ENCODE measurements around the gene TLE6. TPM values are rescaled to one million over a fixed set of nuclear protein-coding genes. Genes with fewer than 3 reads are reported as not detected.

The TLE6 gene
- total and polyA plus RNA-seq, 2 of the 4 experiments (the other 2 are of a cell fraction): under 0.01 to 0.17 TPM

- peak overlapping the region; percentile 39 for H2AFZ ChIP-seq (replicated peaks; ENCODE audit: low read length, poor library complexity)
- H3K9me1 ChIP-seq (ENCODE audit: insufficient read depth, low read length): 0 out of 2 replicates have a peak, but pooled peaks cover 6% of the 10 kb centered on the region
- H4K5ac ChIP-seq (ENCODE audit: low read depth, low read length): no peak overlapping the region
- no peaks in the 10 kb centered on the region for H3K79me1 ChIP-seq (ENCODE audit: low read depth in 1 of 2, low read length in 2 of 2)
- no peaks in the 10 kb centered on the region for H3K9me3 ChIP-seq (ENCODE audit: control insufficient read depth, insufficient read depth, low read length)
- no peak for ATAC-seq (ENCODE audit: low read depth)
- no peak overlapping the region; the same call in 1 of the 2 replicates for H3K4ac ChIP-seq (ENCODE audit: low read depth, low read length)
- no peak overlapping the region for H3K4me3 ChIP-seq (ENCODE audit: insufficient read depth, low read depth, low read length)
- peaks cover 9% of the 10 kb centered on the region for H3K4me1 ChIP-seq (ENCODE audit: control insufficient read depth, insufficient read depth, low read length)
- H2BK120ac ChIP-seq (ENCODE audit: low read depth, low read length): no peak overlapping the region
- H4K20me1 ChIP-seq (ENCODE audit: insufficient read depth, low read length): no peaks in the 10 kb centered on the region
- no peaks in the 10 kb centered on the region for H3K36me3 ChIP-seq (ENCODE audit: control insufficient read depth, insufficient read depth, low read length)
- H2AK5ac ChIP-seq (ENCODE audit: low read depth, low read length): no peak overlapping the region; the same call in 1 of the 2 replicates
- no peak overlapping the region for H3K56ac ChIP-seq (ENCODE audit: extremely low read depth, insufficient read depth, low read length)
- no peak overlapping the region for H4K91ac ChIP-seq (ENCODE audit: insufficient read depth, low read depth, low read length)
- WGBS, 2 experiments (ENCODE audit: extremely low coverage in 2 of 2, insufficient read length in 1 of 2): 100% methylated on average over 2 of the region's 10 CpGs; no CpG with 5 or more reads in 1 of the 2 experiments
- H2BK20ac ChIP-seq (ENCODE audit: low read depth, low read length): 0 out of 2 replicates have a peak overlapping the region, but pooled peaks have one; percentile 5
- DNase-seq: no peak
- no peak overlapping the region for H3K14ac ChIP-seq (replicated peaks; ENCODE audit: low read depth, low read length)
- H3K4me2 ChIP-seq (ENCODE audit: low read depth, low read length): peak overlapping the region; percentile 48; the same call in 1 of the 2 replicates
- intact Hi-C loops (cut with micrococcal nuclease) (loop anchor here (2.0 kb wide), 1 partner anchor 57 kb away; no protein-coding TSS in a partner anchor), in situ Hi-C loops (cut with MboI; ENCODE audit: low sequenced_read_pairs) (no loop called here), dilution Hi-C loops (cut with HindIII; ENCODE audit: low sequenced_read_pairs, unreplicated experiment) (no loop called here)
- H4K8ac ChIP-seq (ENCODE audit: low read depth in 2 of 2, low read length in 2 of 2): no peak overlapping the region
- no peak overlapping the region for H2AK9ac ChIP-seq (replicated peaks; ENCODE audit: low read depth, low read length, poor library complexity)
- H3K9ac ChIP-seq (ENCODE audit: low read depth, low read length): no peak overlapping the region
- no peak for TF ChIP-seq USF2 (IDR thresholded peaks at IDR 0.05; ENCODE audit: low read depth, low read length)
- TF ChIP-seq SMC3 (IDR thresholded peaks at IDR 0.05; ENCODE audit: low read depth, low read length): no peak
- TF ChIP-seq CHD1 (IDR thresholded peaks at IDR 0.05; ENCODE audit: low read depth, low read length): no peak
- no peak for TF ChIP-seq MAZ (IDR thresholded peaks at IDR 0.05; ENCODE audit: borderline replicate concordance, low read depth, low read length)
- TF ChIP-seq RFX5 (IDR thresholded peaks at IDR 0.05; ENCODE audit: low read depth, low read length): no peak
- no peak for TF ChIP-seq MAFK (IDR thresholded peaks at IDR 0.05; ENCODE audit: low read depth, low read length)
- TF ChIP-seq RCOR1 (IDR thresholded peaks at IDR 0.05; ENCODE audit: insufficient replicate concordance, low read length): no peak
- no peak for TF ChIP-seq MXI1 (IDR thresholded peaks at IDR 0.05; ENCODE audit: borderline replicate concordance, low read depth, low read length)
- no peak for TF ChIP-seq BHLHE40 (IDR thresholded peaks at IDR 0.05; ENCODE audit: low read depth, low read length)
- TF ChIP-seq NFE2L2 (IDR thresholded peaks at IDR 0.05; ENCODE audit: low read depth, low read length): no peak
- TF ChIP-seq POLR2A (IDR thresholded peaks at IDR 0.05; ENCODE audit: low read depth, low read length): no peak
- TF ChIP-seq CEBPB (IDR thresholded peaks at IDR 0.05; ENCODE audit: low read depth, low read length): no peak
- TF ChIP-seq FOS (IDR thresholded peaks at IDR 0.05; ENCODE audit: low read depth, low read length): no peak
- no peak for TF ChIP-seq ELK1 (IDR thresholded peaks at IDR 0.05; ENCODE audit: borderline replicate concordance, low read depth, low read length)
- no peak for TF ChIP-seq CTCF (conservative IDR thresholded peaks at IDR 0.05; ENCODE audit: low read depth, low read length)
- BruUV-seq (replicated peaks): no TSS peak
- POLR2A ChIA-PET (ENCODE audit: unreplicated experiment): no interaction called here
- no peak overlapping the region for H3K23ac ChIP-seq (ENCODE audit: low read depth, low read length)
- no peak overlapping the region for H3K18ac ChIP-seq (ENCODE audit: low read depth, low read length)
- H2BK15ac ChIP-seq (ENCODE audit: low read depth, low read length): no peak overlapping the region
- CTCF ChIA-PET: no interaction called here
- H2BK5ac ChIP-seq (ENCODE audit: low read depth, low read length, poor library complexity, severe bottlenecking): no peak overlapping the region
- H3K27ac ChIP-seq (ENCODE audit: insufficient read depth, low read length): no peak overlapping the region
- H3K27me3 ChIP-seq (ENCODE audit: control insufficient read depth, insufficient read depth, low read length): no peaks in the 10 kb centered on the region
Measured at GRCh38 chr19:2977746-2978138, 378 bp downstream of the TLE6 start.
